Common myeloid progenitor, CD34-positive (primary cell): ENCODE measurements around the gene GRM8.

Source experiments
- CTCF ChIA-PET: fragments of 350-600 bp; sonication (Branson Sonifier 250); formaldehyde crosslinking; loops from one replicate; lab custom pipeline; 2021; ENCODE audit warnings: antibody characterized with exemption; lab: Charles Lee
- POLR2A ChIA-PET: fragments of 350-600 bp; sonication (Branson Sonifier 250); formaldehyde crosslinking; loops from one replicate; lab custom pipeline; 2021; ENCODE audit warnings: antibody characterized with exemption; lab: Charles Lee
- DNase-seq, 3 donors: peaks; one replicate each; pipeline versions ENCODE4 v3.0.0 to v3.0.0-alpha.2; 2013
- H3K27ac ChIP-seq, 2 experiments: 1 replicate in 1 of 2; 2 replicates in 1 of 2; pipeline ENCODE4 v1.7.0; 2013; ENCODE audit warnings: inconsistent platforms in 2 of 2, low read length in 2 of 2, mild to moderate bottlenecking in 2 of 2, low read depth in 1 of 2, moderate library complexity in 1 of 2; ENCODE audit not compliant: severe bottlenecking in 2 of 2, insufficient read depth in 1 of 2, poor library complexity in 1 of 2
- H3K27me3 ChIP-seq, 5 experiments: replicated peaks in 2 of 5; 1 replicate in 3 of 5; 2 replicates in 2 of 5; pipeline versions ENCODE4 v1.6.1 to v1.7.0; 2013; ENCODE audit warnings: low read length in 4 of 5, mild to moderate bottlenecking in 2 of 5, moderate library complexity in 2 of 5, inconsistent platforms in 1 of 5; ENCODE audit not compliant: insufficient read depth in 5 of 5, control insufficient read depth in 4 of 5
- H3K36me3 ChIP-seq, 4 experiments: 1 replicate in 2 of 4; 2 replicates in 2 of 4; pipeline versions ENCODE4 v1.6.1 to v1.7.0; 2013; ENCODE audit warnings: low read length in 3 of 4, control low read depth in 1 of 4, mild to moderate bottlenecking in 1 of 4; ENCODE audit not compliant: control insufficient read depth in 4 of 4, insufficient read depth in 4 of 4
- H3K4me1 ChIP-seq, 4 experiments: 1 replicate in 3 of 4; 2 replicates in 1 of 4; pipeline versions ENCODE4 v1.6.1 to v1.7.1; 2013; ENCODE audit warnings: low read length in 3 of 4, mild to moderate bottlenecking in 3 of 4, control low read depth in 1 of 4, inconsistent platforms in 1 of 4, moderate library complexity in 1 of 4; ENCODE audit not compliant: control insufficient read depth in 4 of 4, insufficient read depth in 4 of 4; ENCODE audit errors: control extremely low read depth in 1 of 4
- H3K4me3 ChIP-seq, 7 experiments: 1 replicate in 4 of 7; 2 replicates in 3 of 7; pipeline versions ENCODE4 v1.5.1 to v1.7.0; 2013; ENCODE audit warnings: mild to moderate bottlenecking in 7 of 7, low read length in 6 of 7, moderate library complexity in 6 of 7, inconsistent platforms in 2 of 7, low read depth in 2 of 7, control low read depth in 1 of 7; ENCODE audit not compliant: insufficient read depth in 4 of 7, control insufficient read depth in 1 of 7; ENCODE audit errors: extremely low read depth in 1 of 7
- H3K9me3 ChIP-seq, 5 experiments: 1 replicate in 4 of 5; 2 replicates in 1 of 5; pipeline versions ENCODE4 v1.6.1 to v1.7.1; 2013; ENCODE audit warnings: low read length in 4 of 5, mild to moderate bottlenecking in 2 of 5, inconsistent platforms in 1 of 5, low read depth in 1 of 5, moderate library complexity in 1 of 5; ENCODE audit not compliant: control insufficient read depth in 4 of 5, insufficient read depth in 2 of 5; ENCODE audit errors: control extremely low read depth in 1 of 5
- WGBS: methylation state at CpG from one replicate; pipeline ENCODE4 v1.1.5; 2013; ENCODE audit not compliant: insufficient coverage; 5-methylcytosine and 5-hydroxymethylcytosine counted together

The GRM8 gene

GRCh38 chr7:126696256-126697038 lies 556.3 kb downstream of the GRM8 start:
- no peak for DNase-seq
- no peaks in the 10 kb centered on the region for H3K36me3 ChIP-seq
- peaks cover 0 to 23% (median 12%) of the 10 kb centered on the region in 4 experiments for H3K4me1 ChIP-seq
- no peak overlapping the region for H3K4me3 ChIP-seq
- 94% methylated on average over 3 of the region's 9 CpGs for WGBS
- CTCF ChIA-PET = no interaction called here
- no peaks in the 10 kb centered on the region for H3K27me3 ChIP-seq
- no peaks in the 10 kb centered on the region for H3K9me3 ChIP-seq
- POLR2A ChIA-PET = interaction anchor here (0.6 kb wide), 1 partner anchor 1339 kb away, joined by 3 read pairs; no protein-coding TSS in a partner anchor
- no peak overlapping the region for H3K27ac ChIP-seq

GRCh38 chr7:126690848-126691751 lies 561.6 kb downstream of the GRM8 start:
- no peak overlapping the region for H3K27ac ChIP-seq
- CTCF ChIA-PET = no interaction called here
- POLR2A ChIA-PET = no interaction called here
- H3K4me1 ChIP-seq = no peaks in the 10 kb centered on the region
- no peaks in the 10 kb centered on the region for H3K27me3 ChIP-seq
- H3K36me3 ChIP-seq = no peaks in the 10 kb centered on the region
- no peak for DNase-seq
- H3K9me3 ChIP-seq = peaks cover 0 to 9% (median 4%) of the 10 kb centered on the region in 5 experiments
- H3K4me3 ChIP-seq = no peak overlapping the region
- 96% methylated on average over 9 of the region's 11 CpGs for WGBS

GRCh38 chr7:126690104-126690503 lies 562.6 kb downstream of the GRM8 start:
- CTCF ChIA-PET = interaction anchor here (1.4 kb wide), 1 partner anchor 11 kb away, joined by 3 read pairs; no protein-coding TSS in a partner anchor
- H3K27ac ChIP-seq = no peak overlapping the region
- no peaks in the 10 kb centered on the region for H3K4me1 ChIP-seq
- POLR2A ChIA-PET = no interaction called here
- no peak for DNase-seq
- H3K4me3 ChIP-seq = no peak overlapping the region
- no peaks in the 10 kb centered on the region for H3K27me3 ChIP-seq
- peaks cover 0 to 13% (median 4%) of the 10 kb centered on the region in 5 experiments for H3K9me3 ChIP-seq
- no peaks in the 10 kb centered on the region for H3K36me3 ChIP-seq
- WGBS = 98% methylated on average over 12 of the region's 15 CpGs

GRCh38 chr7:126689037-126689436 lies 563.7 kb downstream of the GRM8 start:
- POLR2A ChIA-PET = no interaction called here
- CTCF ChIA-PET = interaction anchor here (1.4 kb wide), 1 partner anchor 12 kb away, joined by 3 read pairs; no protein-coding TSS in a partner anchor
- H3K36me3 ChIP-seq = no peaks in the 10 kb centered on the region
- no peak overlapping the region for H3K27ac ChIP-seq
- no peak for DNase-seq
- no CpG with 5 or more reads among the region's 1 CpG for WGBS
- no peaks in the 10 kb centered on the region for H3K4me1 ChIP-seq
- H3K27me3 ChIP-seq = no peaks in the 10 kb centered on the region
- no peak overlapping the region for H3K4me3 ChIP-seq
- peaks cover 0 to 13% (median 4%) of the 10 kb centered on the region in 5 experiments for H3K9me3 ChIP-seq

- no peak overlapping the region for H3K4me3 ChIP-seq
- H3K9me3 ChIP-seq = peaks cover 0 to 13% (median 4%) of the 10 kb centered on the region in 5 experiments
- DNase-seq = no peak
- CTCF ChIA-PET = no interaction called here
- no peaks in the 10 kb centered on the region for H3K4me1 ChIP-seq
- no peaks in the 10 kb centered on the region for H3K27me3 ChIP-seq
- POLR2A ChIA-PET = no interaction called here
- no peaks in the 10 kb centered on the region for H3K36me3 ChIP-seq
- WGBS = 93% methylated on average over 5 of the region's 5 CpGs
- no peak overlapping the region for H3K27ac ChIP-seq
Observed at GRCh38 chr7:126686474-126686873, 566.3 kb downstream of the GRM8 start.

- peaks cover 0 to 9% (median 3%) of the 10 kb centered on the region in 5 experiments for H3K9me3 ChIP-seq
- ChIA-PET POLR2A (no interaction called here), CTCF (no interaction called here)
- H3K27ac ChIP-seq = no peak overlapping the region
- DNase-seq = no peak
- H3K36me3 ChIP-seq = no peaks in the 10 kb centered on the region
- H3K4me1 ChIP-seq = no peaks in the 10 kb centered on the region
- 100% methylated on average over 8 of the region's 10 CpGs for WGBS
- H3K4me3 ChIP-seq = no peak overlapping the region
- H3K27me3 ChIP-seq = no peaks in the 10 kb centered on the region
Observed at GRCh38 chr7:126685596-126685995, 567.1 kb downstream of the GRM8 start.
